Measurements from ENCODE around the gene CTSC. TPM values are rescaled to one million over a fixed set of nuclear protein-coding genes. Genes with fewer than 3 reads are reported as not detected.

The CTSC gene
- total and polyA plus RNA-seq, 2 of the 13 experiments (the other 11 are each of a cell fraction or from before 2014, with no cell fraction given) = 144 to 210 TPM

GRCh38 chr11:88335284-88335683, 2.3 kb downstream of the CTSC start (continued):
- TF ChIP-seq ZNF512B (CRISPR knock-in tag; IDR thresholded peaks at IDR 0.05; ENCODE audit: borderline replicate concordance) = no peak
- TF ChIP-seq CBX1 (IDR thresholded peaks at IDR 0.05; ENCODE audit: low read depth) = no peak
- no peak for TF ChIP-seq MBNL3 (CRISPR knock-in tag; conservative IDR thresholded peaks at IDR 0.05)
- TF ChIP-seq NCOA2 (CRISPR knock-in tag; IDR thresholded peaks at IDR 0.05) = no peak
- TF ChIP-seq ZNF121 (CRISPR knock-in tag; IDR thresholded peaks at IDR 0.05) = peak; percentile 99
- TF ChIP-seq MAFF (IDR thresholded peaks at IDR 0.05; ENCODE audit: low read depth, low read length) = no peak
- no peak for TF ChIP-seq HNRNPLL (IDR thresholded peaks at IDR 0.05; ENCODE audit: low read depth, low read length, poor library complexity, severe bottlenecking)
- no peak for TF ChIP-seq ZBTB21 (CRISPR knock-in tag; IDR thresholded peaks at IDR 0.05)
- TF ChIP-seq ZNF264 (CRISPR knock-in tag; IDR thresholded peaks at IDR 0.05) = no peak
- no peak for TF ChIP-seq TFE3 (CRISPR knock-in tag; IDR thresholded peaks at IDR 0.05)
- TF ChIP-seq ZNF430 (CRISPR knock-in tag; IDR thresholded peaks at IDR 0.05) = no peak
- peak; percentile 90 for TF ChIP-seq CEBPG (CRISPR knock-in tag; IDR thresholded peaks at IDR 0.05)
- no peak for TF ChIP-seq ZGPAT (CRISPR knock-in tag; IDR thresholded peaks at IDR 0.05)
- TF ChIP-seq MNT (IDR thresholded peaks at IDR 0.05) = no peak
- no peak for TF ChIP-seq SALL1 (CRISPR knock-in tag; IDR thresholded peaks at IDR 0.05)
- no peak for TF ChIP-seq CERS6 (CRISPR knock-in tag; IDR thresholded peaks at IDR 0.05)
- TF ChIP-seq UBTF (CRISPR knock-in tag; IDR thresholded peaks at IDR 0.05) = no peak
- TF ChIP-seq FOXO4 (CRISPR knock-in tag; conservative IDR thresholded peaks at IDR 0.05) = no peak
- no peak for TF ChIP-seq SAFB2 (CRISPR knock-in tag; IDR thresholded peaks at IDR 0.05; ENCODE audit: borderline replicate concordance, low read depth)
